Measurements from ENCODE around the gene HPCAL1. TPM values are rescaled to one million over a fixed set of nuclear protein-coding genes. Genes with fewer than 3 reads are reported as not detected.

HPCAL1 gene
- total and polyA plus RNA-seq, 2 of the 8 experiments (the other 6 are each of a cell fraction or from before 2014, with no cell fraction given) = 5.8 to 8.6 TPM

- no peak overlapping the region for H3K4ac ChIP-seq (replicated peaks; ENCODE audit: insufficient read length, low read depth, low read length)
- peaks cover 3 to 13% (median 5%) of the 10 kb centered on the region in 4 experiments for H3K4me1 ChIP-seq (replicated peaks in 1 of 4; ENCODE audit: control insufficient read depth in 3 of 4, insufficient read depth in 4 of 4, low read length in 3 of 4)
- H3K27me3 ChIP-seq (replicated peaks in 1 of 4; ENCODE audit: control insufficient read depth in 3 of 4, extremely low read depth in 1 of 4, insufficient read depth in 3 of 4, low read length in 3 of 4) = no peaks in the 10 kb centered on the region
- H3K9ac ChIP-seq (replicated peaks in 1 of 4; ENCODE audit: extremely low read depth in 1 of 4, low read depth in 3 of 4, low read length in 3 of 4) = no peak overlapping the region
- H4K20me1 ChIP-seq (replicated peaks in 1 of 2; ENCODE audit: control insufficient read depth in 1 of 2, insufficient read depth in 2 of 2, low read length in 2 of 2) = no peaks in the 10 kb centered on the region
- ChIA-PET POLR2A (ENCODE audit: partially characterized antibody) (no interaction called here), CTCF (ENCODE audit: partially characterized antibody) (no interaction called here)
- no peak overlapping the region for H3K14ac ChIP-seq (ENCODE audit: insufficient read length)
- no peak overlapping the region for H4K8ac ChIP-seq (ENCODE audit: extremely low read depth, insufficient read depth, low read length)
- H3K4me3 ChIP-seq (ENCODE audit: extremely low read depth in 1 of 4, insufficient read depth in 2 of 4, low read depth in 3 of 4, low read length in 4 of 4) = no peak overlapping the region
- no peak overlapping the region for H3K56ac ChIP-seq (replicated peaks; ENCODE audit: insufficient read length, low read depth, low read length)
- no peak overlapping the region for H3K27ac ChIP-seq (ENCODE audit: low read depth, low read length)
- H2BK20ac ChIP-seq (ENCODE audit: low read length) = no peak overlapping the region
- no peak for FAIRE-seq
- no peaks in the 10 kb centered on the region for H3K23me2 ChIP-seq (ENCODE audit: low read depth, low read length)
- H2AFZ ChIP-seq (ENCODE audit: low read length) = no peak overlapping the region
- H3K18ac ChIP-seq (ENCODE audit: extremely low read depth, low read length) = no peak overlapping the region
- no peak overlapping the region for H4K5ac ChIP-seq (ENCODE audit: insufficient read length, low read depth, low read length)
- WGBS, 2 experiments (ENCODE audit: extremely low coverage in 1 of 2, insufficient coverage in 1 of 2, insufficient read length in 1 of 2, insufficient replicate concordance in 2 of 2, low coverage in 1 of 2, low lambda C conversion rate in 2 of 2, missing lambda C conversion rate in 1 of 2) = 81% methylated on average over 14 of the region's 14 CpGs; no CpG with 5 or more reads in 1 of the 2 experiments
- no peak overlapping the region for H2BK5ac ChIP-seq (ENCODE audit: low read depth, low read length)
- no peak overlapping the region for H2BK120ac ChIP-seq (replicated peaks; ENCODE audit: low read depth, low read length)
- H2BK15ac ChIP-seq (ENCODE audit: low read length) = no peak overlapping the region
- no peaks in the 10 kb centered on the region for H3K79me1 ChIP-seq (ENCODE audit: low read depth, low read length)
- no peak for DNase-seq (ENCODE audit: low read depth in 1 of 2, low spot score in 2 of 2)
- H3K23ac ChIP-seq (ENCODE audit: insufficient read length) = no peak overlapping the region
- H3K4me2 ChIP-seq (ENCODE audit: insufficient read depth in 1 of 2, low read depth in 2 of 2, low read length in 2 of 2) = no peak overlapping the region
- no peaks in the 10 kb centered on the region for H3K36me3 ChIP-seq (ENCODE audit: control insufficient read depth in 2 of 4, insufficient read depth in 4 of 4, low read length in 3 of 4)
- H2BK12ac ChIP-seq (ENCODE audit: low read depth, low read length) = peak overlapping the region; percentile 55; the same call in 1 of the 2 replicates
- H3K9me3 ChIP-seq (ENCODE audit: insufficient read depth in 2 of 2, low read depth in 1 of 2, low read length in 1 of 2) = no peaks in the 10 kb centered on the region
- no peaks in the 10 kb centered on the region for H3K79me2 ChIP-seq (ENCODE audit: control insufficient read depth in 1 of 2, insufficient read depth in 2 of 2, low read length in 2 of 2)
- no peak overlapping the region for H4K91ac ChIP-seq (replicated peaks; ENCODE audit: insufficient read length, low read length)
- H2AK5ac ChIP-seq (ENCODE audit: low read depth, low read length) = no peak overlapping the region
- TF ChIP-seq NRF1 (IDR thresholded peaks at IDR 0.05; ENCODE audit: low read depth, low read length) = no peak
Observed at GRCh38 chr2:10387033-10387432, 84.3 kb downstream of the HPCAL1 start.
